ENCODE results near the gene BNC2.
"Not testable (repeated sequence)": the region's sequence is repeated elsewhere in the genome, so short reads cannot be mapped to it uniquely, and the experiment has no call there.

GRCh38 chr9:16539626-16540025 lies 330.8 kb downstream of the BNC2 start:
- TF ChIP-seq CTCF (IDR thresholded peaks at IDR 0.05); EP300 (IDR thresholded peaks at IDR 0.05; ENCODE audit: low read depth); POLR2A (IDR thresholded peaks at IDR 0.05): not testable (repeated sequence)
